ENCODE results near the gene NOXA1.

The NOXA1 gene

GRCh38 chr9:137421838-137422603, 1.2 kb upstream of the NOXA1 start:
- ChIA-PET CTCF (interaction anchor here (0.9 to 4.0 kb wide), 15 partner anchors 10 to 197 kb away, joined by 3 to 35 read pairs (median 4); partner anchors contain the start of genes EHMT1 and ENTPD8), POLR2A (interaction anchor here (0.6 to 2.1 kb wide), 17 partner anchors 10 to 185 kb away, joined by 3 to 27 read pairs (median 5); partner anchors contain the start of genes MRPL41, NRARP, NSMF and TUBB4B)
- Histone ChIP-seq H3K4me3 (ENCODE audit: low read depth, low read length) (peak overlapping the region; percentile 85), H3K27ac (ENCODE audit: extremely low read depth, low read depth, low read length) (peak overlapping the region; percentile 69), H3K36me3 (ENCODE audit: control insufficient read depth in 2 of 2, insufficient read depth in 1 of 2, low read length in 2 of 2) (no peaks in the 10 kb centered on the region; a peak in 1 of 3 replicates), H3K4me1 (ENCODE audit: control insufficient read depth, insufficient read depth, low read length) (peaks cover 9% of the 10 kb centered on the region), H3K9me3 (ENCODE audit: control insufficient read depth, insufficient read depth, low read depth, low read length) (no peaks in the 10 kb centered on the region)
- TF ChIP-seq, protein P1, sequence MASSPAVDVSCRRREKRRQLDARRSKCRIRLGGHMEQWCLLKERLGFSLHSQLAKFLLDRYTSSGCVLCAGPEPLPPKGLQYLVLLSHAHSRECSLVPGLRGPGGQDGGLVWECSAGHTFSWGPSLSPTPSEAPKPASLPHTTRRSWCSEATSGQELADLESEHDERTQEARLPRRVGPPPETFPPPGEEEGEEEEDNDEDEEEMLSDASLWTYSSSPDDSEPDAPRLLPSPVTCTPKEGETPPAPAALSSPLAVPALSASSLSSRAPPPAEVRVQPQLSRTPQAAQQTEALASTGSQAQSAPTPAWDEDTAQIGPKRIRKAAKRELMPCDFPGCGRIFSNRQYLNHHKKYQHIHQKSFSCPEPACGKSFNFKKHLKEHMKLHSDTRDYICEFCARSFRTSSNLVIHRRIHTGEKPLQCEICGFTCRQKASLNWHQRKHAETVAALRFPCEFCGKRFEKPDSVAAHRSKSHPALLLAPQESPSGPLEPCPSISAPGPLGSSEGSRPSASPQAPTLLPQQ (tag by site-specific recombination; IDR thresholded peaks at IDR 0.05): peak; percentile 85; the same call in 1 of the 2 replicates
- TF ChIP-seq ZNF776 (tag by site-specific recombination; IDR thresholded peaks at IDR 0.05; ENCODE audit: borderline replicate concordance) (no peak), ZNF274 (IDR thresholded peaks at IDR 0.05; ENCODE audit: low read length) (no peak), ZNF274 (tag by site-specific recombination; IDR thresholded peaks at IDR 0.05; ENCODE audit: borderline replicate concordance) (no peak), KLF9 (tag by site-specific recombination; IDR thresholded peaks at IDR 0.05; ENCODE audit: low read depth) (no peak), REST (tag by site-specific recombination; IDR thresholded peaks at IDR 0.05) (no peak), HOXA7 (CRISPR knock-in tag; IDR thresholded peaks at IDR 0.05; ENCODE audit: borderline replicate concordance) (no peak), ZNF549 (tag by site-specific recombination; IDR thresholded peaks at IDR 0.05) (no peak), ZXDB (tag by site-specific recombination; IDR thresholded peaks at IDR 0.05) (no peak), ZBTB1 (tag by site-specific recombination; IDR thresholded peaks at IDR 0.05) (no peak), ZNF280C (tag by site-specific recombination; IDR thresholded peaks at IDR 0.05) (no peak), MZF1 (tag by site-specific recombination; IDR thresholded peaks at IDR 0.05; ENCODE audit: borderline replicate concordance) (no peak), ZNF785 (tag by site-specific recombination; IDR thresholded peaks at IDR 0.05) (no peak), ZNF239 (tag by site-specific recombination; IDR thresholded peaks at IDR 0.05) (no peak), SP7 (tag by site-specific recombination; IDR thresholded peaks at IDR 0.05) (no peak), ZNF561 (tag by site-specific recombination; IDR thresholded peaks at IDR 0.05; ENCODE audit: borderline replicate concordance) (no peak), SCRT1 (tag by site-specific recombination; IDR thresholded peaks at IDR 0.05; ENCODE audit: borderline replicate concordance) (peak; percentile 82), REPIN1 (tag by site-specific recombination; IDR thresholded peaks at IDR 0.05; ENCODE audit: low read depth) (no peak), TCF7L2 (IDR thresholded peaks at IDR 0.05; ENCODE audit: borderline replicate concordance, low read depth, low read length) (no peak), YY2 (tag by site-specific recombination; IDR thresholded peaks at IDR 0.05) (no peak), SP2 (tag by site-specific recombination; IDR thresholded peaks at IDR 0.05) (no peak), ZNF529 (tag by site-specific recombination; IDR thresholded peaks at IDR 0.05; ENCODE audit: insufficient replicate concordance) (no peak), KLF7 (tag by site-specific recombination; IDR thresholded peaks at IDR 0.05; ENCODE audit: borderline replicate concordance) (no peak), ZSCAN16 (tag by site-specific recombination; IDR thresholded peaks at IDR 0.05) (no peak)
- TF ChIP-seq, protein P2, sequence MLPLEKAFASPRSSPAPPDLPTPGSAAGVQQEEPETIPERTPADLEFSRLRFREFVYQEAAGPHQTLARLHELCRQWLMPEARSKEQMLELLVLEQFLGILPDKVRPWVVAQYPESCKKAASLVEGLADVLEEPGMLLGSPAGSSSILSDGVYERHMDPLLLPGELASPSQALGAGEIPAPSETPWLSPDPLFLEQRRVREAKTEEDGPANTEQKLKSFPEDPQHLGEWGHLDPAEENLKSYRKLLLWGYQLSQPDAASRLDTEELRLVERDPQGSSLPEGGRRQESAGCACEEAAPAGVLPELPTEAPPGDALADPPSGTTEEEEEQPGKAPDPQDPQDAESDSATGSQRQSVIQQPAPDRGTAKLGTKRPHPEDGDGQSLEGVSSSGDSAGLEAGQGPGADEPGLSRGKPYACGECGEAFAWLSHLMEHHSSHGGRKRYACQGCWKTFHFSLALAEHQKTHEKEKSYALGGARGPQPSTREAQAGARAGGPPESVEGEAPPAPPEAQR (tag by site-specific recombination; IDR thresholded peaks at IDR 0.05): no peak
- TF ChIP-seq, protein P3, sequence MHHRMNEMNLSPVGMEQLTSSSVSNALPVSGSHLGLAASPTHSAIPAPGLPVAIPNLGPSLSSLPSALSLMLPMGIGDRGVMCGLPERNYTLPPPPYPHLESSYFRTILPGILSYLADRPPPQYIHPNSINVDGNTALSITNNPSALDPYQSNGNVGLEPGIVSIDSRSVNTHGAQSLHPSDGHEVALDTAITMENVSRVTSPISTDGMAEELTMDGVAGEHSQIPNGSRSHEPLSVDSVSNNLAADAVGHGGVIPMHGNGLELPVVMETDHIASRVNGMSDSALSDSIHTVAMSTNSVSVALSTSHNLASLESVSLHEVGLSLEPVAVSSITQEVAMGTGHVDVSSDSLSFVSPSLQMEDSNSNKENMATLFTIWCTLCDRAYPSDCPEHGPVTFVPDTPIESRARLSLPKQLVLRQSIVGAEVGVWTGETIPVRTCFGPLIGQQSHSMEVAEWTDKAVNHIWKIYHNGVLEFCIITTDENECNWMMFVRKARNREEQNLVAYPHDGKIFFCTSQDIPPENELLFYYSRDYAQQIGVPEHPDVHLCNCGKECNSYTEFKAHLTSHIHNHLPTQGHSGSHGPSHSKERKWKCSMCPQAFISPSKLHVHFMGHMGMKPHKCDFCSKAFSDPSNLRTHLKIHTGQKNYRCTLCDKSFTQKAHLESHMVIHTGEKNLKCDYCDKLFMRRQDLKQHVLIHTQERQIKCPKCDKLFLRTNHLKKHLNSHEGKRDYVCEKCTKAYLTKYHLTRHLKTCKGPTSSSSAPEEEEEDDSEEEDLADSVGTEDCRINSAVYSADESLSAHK (tag by site-specific recombination; IDR thresholded peaks at IDR 0.05): no peak

Measured in HEK293 (cell line).